Activated CD4-positive, alpha-beta T cell treated with anti-CD3 and anti-CD28 coated beads for 24 hours (primary cell): ENCODE data around the gene DEFB123.

Experiments used
- DNase-seq, 2 donors: peaks; one replicate each; pipeline ENCODE4 v3.0.0-alpha.2; 2020; ENCODE audit warnings: low read depth in 2 of 2

DEFB123 gene

GRCh38 chr20:31473331-31474096 is 33.1 kb downstream of the DEFB123 start:
- DNase-seq: no peak

GRCh38 chr20:31474097-31474436 is 33.6 kb downstream of the DEFB123 start:
- no peak for DNase-seq

DNA sequence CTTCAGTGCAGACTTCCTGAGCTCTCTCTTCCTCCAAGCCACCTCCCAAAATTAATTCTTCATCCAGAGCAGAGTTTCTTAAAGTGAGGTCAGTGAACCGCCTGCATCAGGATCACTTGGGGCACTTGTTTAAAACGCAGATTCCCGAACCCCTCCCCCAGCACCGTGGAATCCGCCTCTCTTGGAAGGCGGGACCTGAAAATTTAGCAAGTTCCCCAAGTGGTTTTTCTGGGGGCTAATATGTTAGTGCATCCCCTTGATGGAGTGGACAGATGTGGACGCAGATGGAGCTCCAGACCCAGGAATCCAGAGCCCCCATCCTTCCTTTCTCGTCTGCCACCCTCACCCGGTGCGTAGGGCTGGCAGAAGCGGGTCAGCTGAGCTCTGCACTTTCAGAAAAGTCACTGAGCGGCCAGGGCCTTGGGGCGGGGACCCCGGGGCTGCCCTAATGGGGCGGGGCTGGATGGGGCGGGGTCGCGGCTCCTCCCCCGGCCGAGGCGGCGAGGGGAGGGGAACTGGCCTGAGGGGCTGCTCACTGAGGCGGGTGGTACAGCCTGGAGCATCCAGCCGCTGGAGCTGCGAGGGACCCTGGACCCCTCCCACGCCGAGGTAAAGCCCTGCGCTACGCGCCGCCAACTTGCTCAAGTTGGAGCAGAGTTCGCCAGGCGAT is 34.5 kb downstream of the DEFB123 start, which contains the start of the genes DEFB124 and REM1:
Gene DEFB124 (minus strand): TSS at position 370 of the 670 bp plus-strand sequence. CDS start 2,114 bp downstream, outside the sequence.
Gene REM1 (plus strand): TSS at position 531 of the 670 bp plus-strand sequence. CDS start 1,158 bp downstream, outside the sequence.
- no peak for DNase-seq

- DNase-seq: no peak
Measured at GRCh38 chr20:31475472-31476293, 35.3 kb downstream of the DEFB123 start.

- DNase-seq: no peak
Measured at GRCh38 chr20:31476294-31476585, 35.8 kb downstream of the DEFB123 start.

DNA sequence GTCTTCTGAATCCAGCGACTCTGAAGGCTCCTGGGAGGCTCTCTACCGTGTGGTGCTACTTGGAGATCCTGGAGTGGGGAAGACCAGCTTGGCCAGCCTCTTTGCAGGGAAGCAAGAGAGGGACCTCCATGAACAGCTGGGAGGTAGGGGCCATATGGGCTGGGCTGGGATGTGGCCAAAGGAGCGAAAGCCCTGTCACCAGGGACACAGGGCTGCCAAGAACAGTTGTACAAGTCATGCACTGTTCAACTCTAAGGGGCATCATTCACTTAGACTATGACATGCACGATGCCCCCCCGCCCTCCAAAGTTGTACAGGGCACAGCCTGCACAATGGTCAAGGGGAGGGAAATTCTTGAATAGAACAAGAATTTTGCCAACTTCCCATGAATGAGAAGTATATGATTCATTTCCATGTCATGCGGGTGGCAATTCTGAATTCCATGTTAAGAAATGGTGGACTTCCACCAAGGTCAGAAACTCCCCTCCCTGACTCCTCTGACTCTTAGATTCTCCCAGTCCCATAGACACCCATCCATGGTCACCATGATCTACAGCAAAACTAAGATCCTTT is 36.3 kb downstream of the DEFB123 start:
- no peak for DNase-seq

- no peak for DNase-seq
Measured at GRCh38 chr20:31484001-31484400, 43.6 kb downstream of the DEFB123 start.

- DNase-seq: no peak
Measured at GRCh38 chr20:31485450-31486339, 45.3 kb downstream of the DEFB123 start.

DNA sequence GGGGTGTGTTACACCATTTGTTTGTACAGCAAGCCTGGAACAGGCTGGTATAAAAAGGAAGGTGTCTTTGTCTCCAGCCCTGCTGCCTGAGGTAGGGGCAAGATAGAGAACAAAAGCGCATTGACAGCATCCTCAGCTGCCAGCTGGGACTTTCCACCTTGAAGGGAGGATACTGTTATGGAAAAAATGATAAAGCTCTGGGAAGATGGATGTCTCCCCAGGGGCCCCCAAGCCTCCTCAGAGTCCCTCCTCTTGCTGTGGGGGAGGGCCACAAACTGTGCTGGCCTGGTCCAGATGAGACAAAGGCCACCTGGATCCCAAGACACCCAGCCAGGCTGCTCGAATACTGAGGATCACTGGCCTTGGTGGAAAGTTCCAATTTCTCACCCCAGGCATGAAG is 47.7 kb downstream of the DEFB123 start:
- no peak for DNase-seq

- no peak for DNase-seq
Measured at GRCh38 chr20:31489152-31489551, 48.7 kb downstream of the DEFB123 start.

DNA sequence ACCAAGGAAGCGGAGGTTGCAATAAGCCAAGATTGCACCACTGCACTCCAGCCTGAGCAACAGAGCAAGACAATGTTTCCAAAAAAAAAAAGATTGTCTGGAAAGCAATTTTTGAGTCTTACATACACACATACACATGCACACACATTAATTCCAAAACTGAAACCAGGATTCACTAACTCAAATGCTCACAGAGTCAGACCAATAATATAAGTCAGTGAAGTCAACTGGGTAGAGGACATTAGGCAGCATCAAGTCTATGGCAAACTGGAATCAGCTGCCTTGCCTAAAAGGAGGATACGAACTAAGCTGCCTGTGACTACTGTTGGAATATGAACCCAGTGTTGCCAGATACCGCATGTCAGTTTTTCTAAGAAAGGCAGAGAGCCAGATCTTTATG is 50.3 kb downstream of the DEFB123 start:
- DNase-seq: no peak

DNA sequence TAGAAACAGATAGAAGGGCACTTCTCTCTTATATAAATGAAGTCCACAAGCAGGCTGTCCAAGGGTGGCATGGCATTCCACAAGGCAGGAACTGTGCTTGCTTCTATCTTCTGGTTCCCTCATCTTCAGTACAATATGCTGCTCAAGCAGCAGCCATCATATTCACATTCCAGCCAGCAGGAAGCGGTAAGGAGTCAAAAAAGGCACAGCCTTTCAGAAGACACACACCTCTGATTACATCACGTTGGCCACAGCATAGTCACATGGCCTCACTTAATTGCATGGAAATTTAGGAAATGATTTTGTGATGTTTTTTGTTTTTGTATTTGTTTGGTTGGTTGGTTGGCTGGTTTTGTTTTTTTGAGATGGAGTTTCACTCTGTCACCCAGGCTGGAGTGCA is 53.7 kb downstream of the DEFB123 start:
- no peak for DNase-seq

DNA sequence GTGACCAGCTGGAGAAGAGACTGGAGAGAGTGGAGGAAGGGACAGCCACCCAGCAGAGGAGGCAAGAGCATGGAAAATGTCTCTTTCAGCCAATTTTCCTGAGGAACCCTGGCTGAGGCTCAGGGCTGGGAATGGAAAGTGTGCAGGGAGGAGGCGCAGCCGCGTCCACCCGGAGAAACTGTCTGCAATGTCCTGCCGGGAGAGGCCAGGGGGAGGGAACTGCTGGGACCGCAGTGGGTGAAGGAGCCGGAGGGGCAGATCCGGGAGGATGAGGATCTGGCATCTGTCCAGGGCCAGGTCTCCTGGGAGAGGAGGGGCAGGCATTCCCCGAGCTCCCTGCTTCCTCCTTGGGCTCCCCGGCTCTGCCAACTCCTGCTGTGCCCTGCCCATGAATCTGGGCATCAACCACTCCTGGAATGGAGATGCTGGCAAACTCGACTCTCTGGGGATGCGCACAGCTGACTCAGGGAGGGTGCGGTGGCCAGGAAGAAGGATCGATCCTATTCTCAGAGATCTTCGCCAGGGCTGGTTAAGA is 56.4 kb downstream of the DEFB123 start:
- no peak for DNase-seq

GRCh38 chr20:31497838-31498540 is 57.6 kb downstream of the DEFB123 start:
- DNase-seq: no peak
